Fibroblast of lung (primary cell): ENCODE results near the gene GALNT8. TPM values are rescaled to one million over a fixed set of nuclear protein-coding genes. Genes with fewer than 3 reads are reported as not detected.

Experiments
- DNase-seq, 2 donors: peaks; one replicate each; pipeline versions ENCODE4 v3.0.0 to v3.0.0-alpha.2; 2010; ENCODE audit warnings: low read depth in 2 of 2
- H2AFZ ChIP-seq: 2 replicates; pipeline ENCODE4 v1.5.1; 2012; ENCODE audit warnings: low read length, control low read depth, inconsistent platforms
- H3K27ac ChIP-seq: 2 replicates; pipeline ENCODE4 v1.5.1; 2011; ENCODE audit warnings: low read length, control low read depth; ENCODE audit not compliant: insufficient read depth
- H3K27me3 ChIP-seq: 2 replicates; pipeline ENCODE4 v1.5.1; 2011; ENCODE audit warnings: mild to moderate bottlenecking, low read length; ENCODE audit not compliant: control insufficient read depth, insufficient read depth
- H3K36me3 ChIP-seq: 2 replicates; pipeline ENCODE4 v1.5.1; 2011; ENCODE audit warnings: low read length; ENCODE audit not compliant: control insufficient read depth, insufficient read depth
- H3K4me1 ChIP-seq: 2 replicates; pipeline ENCODE4 v1.5.1; 2011; ENCODE audit warnings: low read length; ENCODE audit not compliant: control insufficient read depth, insufficient read depth; ENCODE audit errors: extremely low read depth
- H3K4me2 ChIP-seq: 2 replicates; pipeline ENCODE4 v1.5.1; 2011; ENCODE audit warnings: low read length, control low read depth; ENCODE audit not compliant: insufficient read depth; ENCODE audit errors: extremely low read depth
- H3K4me3 ChIP-seq, 4 experiments: fragments of 200-600 bp in 1 of 4; sonication (generic) in 1 of 4; replicated peaks in 1 of 4; 2 replicates each; pipeline ENCODE4 v1.5.1; 2011 to 2016; ENCODE audit warnings: low read length in 4 of 4, low read depth in 3 of 4, mild to moderate bottlenecking in 3 of 4, control low read depth in 2 of 4, inconsistent platforms in 1 of 4, mixed read lengths in 1 of 4; ENCODE audit not compliant: insufficient read depth in 1 of 4; ENCODE audit errors: control extremely low read depth in 1 of 4
- H3K79me2 ChIP-seq: 2 replicates; pipeline ENCODE4 v1.5.1; 2012; ENCODE audit warnings: mild to moderate bottlenecking, low read length, inconsistent platforms; ENCODE audit not compliant: control insufficient read depth, insufficient read depth
- H3K9ac ChIP-seq: 2 replicates; pipeline ENCODE4 v1.5.1; 2011; ENCODE audit warnings: mild to moderate bottlenecking, low read length, control low read depth; ENCODE audit not compliant: insufficient read depth
- H3K9me3 ChIP-seq: 2 replicates; pipeline ENCODE4 v1.5.1; 2012; ENCODE audit warnings: low read depth, low read length; ENCODE audit not compliant: control insufficient read depth, insufficient read depth
- H4K20me1 ChIP-seq: 2 replicates; pipeline ENCODE4 v1.5.1; 2011; ENCODE audit warnings: low read length; ENCODE audit not compliant: control insufficient read depth, insufficient read depth; ENCODE audit errors: extremely low read depth
- EZH2 ChIP-seq: IDR thresholded peaks from 2 replicates; pipeline ENCODE4 v1.5.1; 2012; ENCODE audit warnings: low read length, control low read depth, mild to moderate bottlenecking; ENCODE audit errors: missing control alignments
- polyA plus RNA-seq, 2 donors: library from polyadenylated mRNA; depleted of rRNA in 1 of 2; stranded (reverse) in 1 of 2; unstranded in 1 of 2; fragments of >200 nt; gene quantifications; 2 replicates each; pipeline ENCODE4 v1.2.1, GENCODE V29; 2011 to 2012; ENCODE audit warnings: missing spikeins in 1 of 2
- total RNA-seq: library from RNA; depleted of rRNA; stranded (reverse); fragments of >200 nt; gene quantifications from 2 replicates; pipeline ENCODE4 v1.2.1, GENCODE V29; 2014
- TF ChIP-seq, protein P1 (sequence below), 2 donors: IDR thresholded peaks in 1 of 2; conservative IDR thresholded peaks in 1 of 2; 1 replicate in 1 of 2; 2 replicates in 1 of 2; pipeline ENCODE4 v1.5.1; 2011 to 2012; ENCODE audit warnings: low read length in 2 of 2, control low read depth in 1 of 2, inconsistent platforms in 1 of 2, low read depth in 1 of 2, mild to moderate bottlenecking in 1 of 2

GALNT8 gene
- total and polyA plus RNA-seq, 2 donors (not counting 1 experiment from before 2014, with no cell fraction given): under 0.01 TPM; not detected in 1

DNA sequence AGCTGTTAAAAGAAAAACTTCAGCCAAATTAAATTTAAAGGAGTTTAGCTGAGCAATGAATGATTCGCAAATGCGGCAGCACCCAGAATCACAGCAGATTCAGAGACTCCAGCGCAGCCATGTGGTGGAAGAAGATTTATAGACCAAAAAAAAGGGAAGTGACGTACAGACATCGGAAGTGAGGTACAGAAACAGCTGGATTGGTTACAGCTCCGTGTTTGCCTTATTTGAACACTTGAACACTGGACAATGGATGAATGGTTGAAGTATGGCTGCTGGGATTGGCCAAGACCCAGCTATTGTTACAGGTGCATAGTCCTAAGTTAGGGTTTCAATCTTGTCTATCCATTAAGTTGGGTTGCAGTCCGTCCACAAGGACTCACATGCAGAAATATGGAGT, 42.6 kb downstream of the GALNT8 start:
- TF ChIP-seq, protein P1, sequence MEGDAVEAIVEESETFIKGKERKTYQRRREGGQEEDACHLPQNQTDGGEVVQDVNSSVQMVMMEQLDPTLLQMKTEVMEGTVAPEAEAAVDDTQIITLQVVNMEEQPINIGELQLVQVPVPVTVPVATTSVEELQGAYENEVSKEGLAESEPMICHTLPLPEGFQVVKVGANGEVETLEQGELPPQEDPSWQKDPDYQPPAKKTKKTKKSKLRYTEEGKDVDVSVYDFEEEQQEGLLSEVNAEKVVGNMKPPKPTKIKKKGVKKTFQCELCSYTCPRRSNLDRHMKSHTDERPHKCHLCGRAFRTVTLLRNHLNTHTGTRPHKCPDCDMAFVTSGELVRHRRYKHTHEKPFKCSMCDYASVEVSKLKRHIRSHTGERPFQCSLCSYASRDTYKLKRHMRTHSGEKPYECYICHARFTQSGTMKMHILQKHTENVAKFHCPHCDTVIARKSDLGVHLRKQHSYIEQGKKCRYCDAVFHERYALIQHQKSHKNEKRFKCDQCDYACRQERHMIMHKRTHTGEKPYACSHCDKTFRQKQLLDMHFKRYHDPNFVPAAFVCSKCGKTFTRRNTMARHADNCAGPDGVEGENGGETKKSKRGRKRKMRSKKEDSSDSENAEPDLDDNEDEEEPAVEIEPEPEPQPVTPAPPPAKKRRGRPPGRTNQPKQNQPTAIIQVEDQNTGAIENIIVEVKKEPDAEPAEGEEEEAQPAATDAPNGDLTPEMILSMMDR (conservative IDR thresholded peaks at IDR 0.05 in 1 of 2, IDR thresholded peaks at IDR 0.05 in 1 of 2; ENCODE audit: low read depth in 1 of 2, low read length in 2 of 2): no peak
- no peak for TF ChIP-seq EZH2
- Histone ChIP-seq H3K4me2 (no peak overlapping the region), H3K27ac (no peak overlapping the region), H3K79me2 (no peaks in the 10 kb centered on the region), H3K36me3 (no peaks in the 10 kb centered on the region), H3K9me3 (no peaks in the 10 kb centered on the region), H3K27me3 (no peaks in the 10 kb centered on the region), H3K4me3 (no peak overlapping the region), H3K4me1 (no peaks in the 10 kb centered on the region), H3K9ac (no peak overlapping the region), H2AFZ (no peak overlapping the region), H4K20me1 (no peaks in the 10 kb centered on the region)
- no peak for DNase-seq

DNA sequence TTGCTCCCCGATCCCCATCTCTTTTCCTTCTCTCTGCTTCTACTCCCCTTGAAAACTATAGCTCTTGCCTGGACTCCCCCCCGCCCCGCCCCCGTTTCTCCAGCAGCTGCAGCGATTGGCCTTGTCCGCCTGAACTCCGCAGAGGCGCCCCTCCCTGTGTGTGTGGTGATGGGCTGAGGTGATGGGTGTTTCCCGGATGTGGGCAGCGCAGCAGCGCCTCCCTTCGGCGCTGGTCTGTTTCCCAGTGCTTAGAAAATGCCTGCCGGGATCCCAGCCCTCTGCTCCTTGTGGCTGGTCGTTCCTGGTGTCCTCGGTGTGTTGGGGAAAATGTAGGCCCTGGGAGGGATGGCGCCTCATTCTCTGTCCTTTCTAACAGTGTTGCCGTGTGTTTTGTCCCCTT, 43.3 kb downstream of the GALNT8 start:
- TF ChIP-seq, protein P1 (conservative IDR thresholded peaks at IDR 0.05 in 1 of 2, IDR thresholded peaks at IDR 0.05 in 1 of 2; ENCODE audit: low read depth in 1 of 2, low read length in 2 of 2): peak; percentile 17 to 27
- no peak for TF ChIP-seq EZH2

DNA sequence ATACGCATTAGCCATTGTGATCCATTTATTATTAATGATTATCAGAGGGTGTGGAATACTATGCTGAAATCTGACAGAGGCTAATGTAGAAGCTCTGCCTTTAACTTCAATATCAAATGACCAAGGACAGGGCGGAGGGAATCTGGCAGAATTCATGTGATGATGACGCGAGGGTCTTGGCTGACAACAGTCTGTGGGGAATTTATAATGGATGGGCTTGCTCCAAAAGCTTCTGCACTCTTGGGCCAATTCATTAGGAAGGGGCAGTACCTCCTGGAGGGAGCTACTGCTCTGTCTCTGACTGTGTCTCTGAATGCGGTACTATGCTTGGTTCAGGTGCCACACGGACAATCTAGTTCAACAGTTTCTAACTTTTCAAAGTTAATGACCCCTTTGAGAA, 46.2 kb downstream of the GALNT8 start:
- no peak overlapping the region for H3K27ac ChIP-seq
- no peak for TF ChIP-seq EZH2
- TF ChIP-seq, protein P1 (conservative IDR thresholded peaks at IDR 0.05 in 1 of 2, IDR thresholded peaks at IDR 0.05 in 1 of 2; ENCODE audit: low read depth in 1 of 2, low read length in 2 of 2): no peak
- DNase-seq: no peak
- H3K9me3 ChIP-seq: no peaks in the 10 kb centered on the region
- H3K9ac ChIP-seq: no peak overlapping the region
- no peaks in the 10 kb centered on the region for H4K20me1 ChIP-seq
- H2AFZ ChIP-seq: no peak overlapping the region
- H3K79me2 ChIP-seq: no peaks in the 10 kb centered on the region
- no peak overlapping the region for H3K4me2 ChIP-seq
- no peaks in the 10 kb centered on the region for H3K36me3 ChIP-seq
- no peak overlapping the region for H3K4me3 ChIP-seq
- H3K4me1 ChIP-seq: no peaks in the 10 kb centered on the region
- H3K27me3 ChIP-seq: no peaks in the 10 kb centered on the region

More for the DNA sequence above, 43.3 kb downstream of the GALNT8 start:
- no peaks in the 10 kb centered on the region for H4K20me1 ChIP-seq
- DNase-seq: peak in 1 of 2 donors; percentile 23
- no peaks in the 10 kb centered on the region for H3K27me3 ChIP-seq
- no peak overlapping the region for H2AFZ ChIP-seq
- no peaks in the 10 kb centered on the region for H3K4me1 ChIP-seq
- H3K79me2 ChIP-seq: no peaks in the 10 kb centered on the region
- H3K27ac ChIP-seq: no peak overlapping the region
- H3K36me3 ChIP-seq: no peaks in the 10 kb centered on the region
- no peak overlapping the region for H3K4me2 ChIP-seq
- no peak overlapping the region for H3K9ac ChIP-seq
- no peak overlapping the region for H3K4me3 ChIP-seq
- H3K9me3 ChIP-seq: no peaks in the 10 kb centered on the region
